Stimulated activated CD8-positive, alpha-beta memory T cell treated with anti-CD3 and anti-CD28 coated beads, Interleukin-2, amount 100 ng/mL, for 1 hour (primary cell): ENCODE data around the gene OR5D14.

Experiments
- DNase-seq, 2 donors: peaks; one replicate each; pipeline ENCODE4 v3.0.0-alpha.2; 2020; ENCODE audit warnings: low read depth in 2 of 2

Gene OR5D14

GRCh38 chr11:55795256-55795655, at the start of gene OR5D14:
OR5D14 (plus strand) TSS chr11:55795556; CDS start chr11:55795556, 0 bp downstream.
- DNase-seq: no peak

GRCh38 chr11:55773138-55773537, 22.2 kb upstream of the OR5D14 start, which contains the start of gene OR5D13:
OR5D13 (plus strand) TSS chr11:55773438; CDS start chr11:55773438, 0 bp downstream.
- no peak for DNase-seq

GRCh38 chr11:55791606-55792005, 3.8 kb upstream of the OR5D14 start:
- DNase-seq: no peak

GRCh38 chr11:55793321-55793720, 2.0 kb upstream of the OR5D14 start:
- no peak for DNase-seq

- no peak for DNase-seq
These were observed 10.9 kb downstream of the OR5D14 start for GRCh38 chr11:55806248-55806647.

GRCh38 chr11:55811067-55811466, 15.7 kb downstream of the OR5D14 start, which contains the start of gene OR5L1:
OR5L1 (plus strand) TSS chr11:55811367; CDS start chr11:55811467, 100 bp downstream.
- no peak for DNase-seq

- DNase-seq: no peak
These were observed 24.0 kb downstream of the OR5D14 start, which contains the start of gene OR5D18 for GRCh38 chr11:55819330-55819729. OR5D18 (plus strand) TSS chr11:55819630; CDS start chr11:55819630, 0 bp downstream.

GRCh38 chr11:55826919-55827318, 31.6 kb downstream of the OR5D14 start, which contains the start of gene OR5L2:
OR5L2 (plus strand) TSS chr11:55827219; CDS start chr11:55827219, 0 bp downstream.
- no peak for DNase-seq

- DNase-seq: no peak
These were observed 43.1 kb downstream of the OR5D14 start, which contains the start of gene OR5D16 for GRCh38 chr11:55838452-55838851. OR5D16 (plus strand) TSS chr11:55838752; CDS start chr11:55838752, 0 bp downstream.
